ENCODE measurements around the gene PRND. TPM values are rescaled to one million over a fixed set of nuclear protein-coding genes. Genes with fewer than 3 reads are reported as not detected.
"Not testable (repeated sequence)": the region's sequence is repeated elsewhere in the genome, so short reads cannot be mapped to it uniquely, and the experiment has no call there.

PRND gene
- polyA plus RNA-seq, 3 donors, result 3.4 to 5.7 (median 4.2) TPM

DNA sequence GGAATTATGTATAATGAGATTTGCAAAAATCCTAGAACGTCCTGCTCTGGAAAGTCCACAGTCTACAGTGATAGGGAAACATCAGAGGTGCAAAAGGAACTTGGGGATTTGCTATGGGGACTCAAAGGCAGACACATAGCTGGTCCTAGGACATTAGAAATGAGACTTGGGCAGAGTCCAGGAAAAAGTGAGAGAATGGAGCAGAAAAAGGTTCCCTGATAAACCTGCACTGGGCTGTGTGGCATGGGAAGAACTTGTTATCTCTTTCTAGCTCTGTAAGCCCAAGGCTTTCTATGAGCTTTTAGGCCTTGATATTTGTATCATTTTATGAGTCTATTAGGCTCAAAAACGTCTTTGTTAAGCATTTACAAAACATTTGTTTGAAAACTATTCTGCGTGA is 15.2 kb downstream of the PRND start:
- DNase-seq (ENCODE audit: low read depth in 3 of 3, low spot score in 2 of 3), result no peak

DNA sequence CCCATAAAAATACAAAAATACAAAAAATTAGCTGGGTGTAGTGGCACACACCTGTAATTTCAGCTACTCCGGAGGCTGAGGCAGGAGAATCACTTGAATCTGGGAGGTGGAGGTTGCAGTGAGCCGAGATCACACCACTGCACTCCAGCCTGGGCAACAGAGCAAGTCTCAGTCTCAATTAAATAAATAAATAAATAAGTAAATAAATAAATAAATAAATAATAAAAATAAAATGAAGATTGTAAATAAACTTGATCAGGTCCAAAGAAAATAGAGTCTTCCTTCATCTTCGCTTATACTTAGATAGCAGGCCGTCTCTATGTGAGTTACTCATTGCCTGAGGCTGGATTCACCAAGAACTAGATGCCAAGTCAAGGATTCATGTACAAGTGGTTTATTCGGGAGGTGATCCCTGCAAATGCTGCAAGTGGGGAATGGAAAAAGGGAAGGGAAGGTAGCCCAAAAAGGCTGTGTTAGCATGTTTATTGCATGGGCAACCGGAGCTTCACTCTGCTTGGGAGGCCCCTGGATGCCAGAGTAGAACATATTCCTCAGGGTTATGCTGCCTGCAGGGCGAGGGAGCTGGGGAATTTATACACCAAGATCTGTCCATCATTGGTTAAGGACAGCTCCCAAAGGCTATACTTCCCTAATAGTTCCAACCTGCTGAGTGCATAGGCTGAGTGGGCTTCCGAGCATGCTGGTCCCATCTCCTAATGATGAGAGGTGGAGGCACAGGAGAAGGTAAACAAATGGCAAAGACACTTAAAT is 16.3 kb downstream of the PRND start:
- no peak for DNase-seq (ENCODE audit: low read depth in 3 of 3, low spot score in 2 of 3)

- DNase-seq (ENCODE audit: low read depth in 3 of 3, low spot score in 2 of 3), result no peak
Observed at GRCh38 chr20:4740774-4741431, 19.2 kb downstream of the PRND start.

DNA sequence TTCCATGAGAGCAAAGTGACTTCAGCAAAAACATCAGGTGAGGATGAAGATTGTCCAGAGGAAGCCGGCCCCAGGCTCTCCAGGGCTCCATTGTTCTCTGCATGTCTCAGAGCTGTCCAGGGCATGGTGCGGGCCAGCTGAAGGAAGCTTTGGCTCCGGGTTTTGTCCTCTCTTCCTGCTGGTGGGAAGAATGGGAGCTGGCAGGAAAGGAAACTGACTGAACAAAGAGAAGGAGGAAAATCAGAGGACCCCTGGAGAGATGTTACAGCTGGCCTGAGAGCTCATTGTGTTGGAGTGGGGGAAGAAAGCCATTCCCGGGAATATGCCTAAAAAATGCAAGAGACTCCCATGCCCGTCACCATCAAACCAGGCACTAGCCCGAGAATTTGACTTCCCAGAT is 27.1 kb downstream of the PRND start:
- no peak for DNase-seq (ENCODE audit: low read depth in 3 of 3, low spot score in 2 of 3)

DNA sequence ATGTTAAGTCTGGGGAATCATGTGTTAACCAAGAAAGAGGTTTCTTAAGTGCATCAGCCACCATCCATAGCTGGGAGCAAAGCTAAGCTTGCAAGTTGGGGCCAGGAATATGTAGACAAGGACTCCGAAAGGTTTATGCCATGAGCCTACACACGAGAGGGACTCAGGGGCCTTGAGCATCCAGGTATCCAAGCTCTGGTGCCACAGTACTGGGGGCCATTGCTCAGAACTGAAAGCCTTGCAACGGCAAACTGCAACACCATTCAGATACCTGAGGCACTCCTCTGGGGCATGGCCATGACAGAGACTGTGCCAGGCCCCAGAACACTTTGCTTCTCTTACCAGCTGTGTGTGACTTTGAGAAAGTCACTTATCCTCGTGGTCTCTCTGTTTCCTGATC is 27.6 kb downstream of the PRND start:
- no peak for DNase-seq (ENCODE audit: low read depth in 3 of 3, low spot score in 2 of 3)

- DNase-seq (ENCODE audit: low read depth in 3 of 3, low spot score in 2 of 3), result no peak
Observed at GRCh38 chr20:4750381-4750780, 28.7 kb downstream of the PRND start.

DNA sequence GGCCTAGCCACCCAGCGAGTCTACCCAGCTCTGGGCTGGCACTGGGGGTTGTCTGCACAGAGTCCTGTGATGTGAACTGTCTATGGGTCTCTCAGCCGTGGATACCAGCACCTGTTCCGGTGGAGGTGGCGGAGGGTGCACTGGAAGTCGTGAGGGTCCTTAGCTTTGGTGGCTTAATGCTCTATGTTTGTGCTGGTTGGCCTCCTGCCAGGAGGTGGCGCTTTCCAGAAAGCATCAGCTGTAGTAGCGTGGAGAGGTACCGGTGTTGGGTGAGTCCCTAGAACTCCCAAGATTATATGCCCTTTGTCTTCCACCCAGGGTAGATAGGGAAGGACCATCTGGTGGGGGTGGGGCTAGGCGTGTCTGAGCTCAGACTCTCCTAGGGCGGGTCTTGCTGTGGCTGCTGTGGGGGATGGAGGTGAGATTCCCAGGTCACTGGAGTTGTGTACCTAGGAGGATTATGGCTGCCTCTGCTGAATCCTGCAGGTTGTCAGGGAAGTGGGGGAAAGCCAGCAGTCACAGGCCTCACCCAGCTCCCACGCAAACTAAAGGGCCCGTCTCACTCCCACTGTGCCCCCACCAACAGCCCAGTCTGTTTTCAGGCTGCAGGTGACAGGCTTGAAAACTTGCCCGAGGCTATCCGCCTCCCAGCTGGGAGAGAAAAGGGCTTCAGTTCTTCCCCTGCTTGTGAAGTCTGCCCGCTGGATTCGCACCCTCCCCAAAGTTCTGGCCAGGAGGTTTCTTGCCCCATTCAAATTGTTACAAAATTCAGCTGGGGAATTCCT is 37.6 kb downstream of the PRND start:
- not testable (repeated sequence) for DNase-seq (ENCODE audit: low read depth in 3 of 3, low spot score in 2 of 3)

- no peak for DNase-seq (ENCODE audit: low read depth in 3 of 3, low spot score in 2 of 3)
Observed at GRCh38 chr20:4763261-4763660, 41.6 kb downstream of the PRND start.

- no peak for DNase-seq (ENCODE audit: low read depth in 3 of 3, low spot score in 2 of 3)
Observed at GRCh38 chr20:4763723-4764510, 42.2 kb downstream of the PRND start.

DNA sequence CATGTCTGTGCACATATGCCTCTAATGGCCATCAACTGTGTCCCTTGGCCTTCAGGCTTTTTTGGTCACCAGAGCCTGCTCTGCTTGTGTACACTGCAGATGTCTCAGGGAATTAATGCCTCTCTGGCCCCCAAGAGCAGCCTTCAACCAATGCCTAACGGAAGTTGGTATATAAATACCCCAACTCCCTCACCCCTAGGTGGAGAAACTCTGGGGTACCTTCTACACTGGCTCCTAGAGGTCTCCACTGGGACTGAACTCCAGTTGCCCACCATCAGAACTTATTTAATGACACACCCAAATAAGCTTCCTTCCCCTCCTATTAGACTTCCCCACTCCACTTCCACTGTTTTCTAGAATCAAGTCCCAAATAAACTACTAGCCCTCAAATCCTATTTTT is 43.1 kb downstream of the PRND start:
- no peak for DNase-seq (ENCODE audit: low read depth in 3 of 3, low spot score in 2 of 3)

- no peak for DNase-seq (ENCODE audit: low read depth in 3 of 3, low spot score in 2 of 3)
Observed at GRCh38 chr20:4765681-4766080, 44.0 kb downstream of the PRND start.

- no peak for DNase-seq (ENCODE audit: low read depth in 3 of 3, low spot score in 2 of 3)
Observed at GRCh38 chr20:4766631-4767030, 44.9 kb downstream of the PRND start.

- no peak for DNase-seq (ENCODE audit: low read depth in 3 of 3, low spot score in 2 of 3)
Observed at GRCh38 chr20:4767084-4767483, 45.4 kb downstream of the PRND start.

GRCh38 chr20:4769328-4769727 is 47.6 kb downstream of the PRND start:
- DNase-seq (ENCODE audit: low read depth in 3 of 3, low spot score in 2 of 3), result no peak

DNA sequence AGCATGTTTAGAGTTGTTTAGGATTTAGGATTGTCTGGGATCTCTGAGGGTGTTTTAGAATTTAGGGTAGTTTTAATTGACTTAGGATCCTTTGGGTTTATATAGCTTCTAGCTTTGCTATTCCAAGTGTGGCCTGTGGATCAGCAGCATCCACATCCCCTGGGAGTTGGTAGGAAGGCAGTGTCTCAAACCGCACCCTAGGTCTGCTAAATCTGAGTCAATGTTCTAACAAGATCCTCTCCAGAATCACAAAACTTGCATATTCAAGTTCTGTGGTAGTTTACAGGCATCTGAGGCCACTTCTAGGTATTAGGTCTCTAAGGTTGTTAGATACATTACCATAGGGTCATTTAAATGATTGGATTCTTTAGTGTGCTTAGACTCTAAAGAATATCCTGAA is 48.3 kb downstream of the PRND start:
- no peak for DNase-seq (ENCODE audit: low read depth in 3 of 3, low spot score in 2 of 3)

DNA sequence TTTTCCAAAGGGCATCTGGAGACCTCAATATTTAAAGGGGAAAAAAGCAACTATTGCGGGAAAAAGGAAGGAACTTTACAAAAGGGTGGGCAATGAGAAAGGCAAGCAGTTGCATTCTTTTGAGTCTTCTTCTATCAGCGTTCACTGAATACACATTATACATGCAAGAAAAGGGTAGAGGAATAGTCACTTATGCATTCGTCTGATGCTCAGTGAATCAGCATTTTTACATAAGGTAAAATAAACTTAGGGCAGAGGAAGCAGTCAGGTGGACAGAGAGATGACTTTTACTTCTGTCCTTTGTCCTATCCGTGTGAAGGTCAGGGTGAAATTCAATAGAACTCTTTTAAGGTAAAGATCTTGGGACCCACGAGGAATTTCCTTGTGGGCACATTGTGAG is 49.3 kb downstream of the PRND start:
- no peak for DNase-seq (ENCODE audit: low read depth in 3 of 3, low spot score in 2 of 3)

GRCh38 chr20:4772132-4772531 is 50.4 kb downstream of the PRND start:
- DNase-seq (ENCODE audit: low read depth in 3 of 3, low spot score in 2 of 3), result no peak

GRCh38 chr20:4773014-4773413 is 51.3 kb downstream of the PRND start:
- not testable (repeated sequence) for DNase-seq (ENCODE audit: low read depth in 3 of 3, low spot score in 2 of 3)

- no peak for DNase-seq (ENCODE audit: low read depth in 3 of 3, low spot score in 2 of 3)
Observed at GRCh38 chr20:4773736-4774135, 52.0 kb downstream of the PRND start.

- DNase-seq (ENCODE audit: low read depth in 3 of 3, low spot score in 2 of 3), result no peak
Observed at GRCh38 chr20:4774207-4774606, 52.5 kb downstream of the PRND start.

Measured in right renal cortex interstitium (tissue), 3 donors.